K562 (cell line): ENCODE measurements around the gene COL9A3. TPM values are rescaled to one million over a fixed set of nuclear protein-coding genes. Genes with fewer than 3 reads are reported as not detected.

ENCODE experiments used
- ETV6 ChIP-seq, 3 experiments: fragments of 150-350 bp in 1 of 3; sonication (generic) in 1 of 3; formaldehyde crosslinking in 1 of 3; IDR thresholded peaks; 2 replicates each; pipeline versions ENCODE4 v1.6.1 to v1.8.0; 2014 to 2022; ENCODE audit warnings: borderline replicate concordance in 2 of 3, low read depth in 2 of 3, antibody characterized with exemption in 1 of 3, low read length in 1 of 3, mild to moderate bottlenecking in 1 of 3, missing genetic modification reagents in 1 of 3
- HDAC2 ChIP-seq: fragments of 450-650 bp; IDR thresholded peaks from 2 replicates; pipeline ENCODE4 v1.6.1; 2016; ENCODE audit warnings: mild to moderate bottlenecking
- HDAC3 ChIP-seq: fragments of 450-650 bp; IDR thresholded peaks from 2 replicates; pipeline ENCODE4 v1.6.1; 2018; ENCODE audit warnings: borderline replicate concordance, mild to moderate bottlenecking, moderate library complexity; ENCODE audit not compliant: partially characterized antibody
- KDM2B ChIP-seq: fragments of 250-450 bp; sonication (Bioruptor Pico); IDR thresholded peaks from 2 replicates; pipeline ENCODE4 v1.8.0; 2021; ENCODE audit warnings: mild to moderate bottlenecking, moderate library complexity
- KDM4B ChIP-seq, 2 experiments: fragments of 450-650 bp in 1 of 2; sonication (generic) in 1 of 2; IDR thresholded peaks; 2 replicates each; pipeline ENCODE4 v1.6.1; 2016 to 2017; ENCODE audit warnings: borderline replicate concordance in 2 of 2, antibody characterized with exemption in 1 of 2, low read depth in 1 of 2, mild to moderate bottlenecking in 1 of 2
- NFIC ChIP-seq: fragments of 450-650 bp; IDR thresholded peaks from 2 replicates; pipeline ENCODE4 v1.6.1; 2017; ENCODE audit warnings: mild to moderate bottlenecking, inconsistent platforms
- NONO ChIP-seq, 2 experiments: fragments of 200-400 bp in 1 of 2; fragments of 450-650 bp in 1 of 2; formaldehyde crosslinking in 1 of 2; IDR thresholded peaks; 2 replicates each; pipeline ENCODE4 v1.6.1; 2017; ENCODE audit warnings: low read depth in 2 of 2, mild to moderate bottlenecking in 2 of 2, moderate library complexity in 2 of 2, low read length in 1 of 2
- PHF8 ChIP-seq: fragments of 200-600 bp; sonication (generic); IDR thresholded peaks from 2 replicates; pipeline ENCODE4 v1.6.1; 2012; ENCODE audit warnings: mixed run types, mild to moderate bottlenecking, inconsistent platforms, low read length, moderate library complexity, borderline replicate concordance
- RBBP5 ChIP-seq: fragments of 200-600 bp; sonication (generic); IDR thresholded peaks from 2 replicates; pipeline ENCODE4 v1.6.1; 2012; ENCODE audit warnings: borderline replicate concordance, mild to moderate bottlenecking, low read length, control low read depth, inconsistent platforms; ENCODE audit not compliant: insufficient read depth, poor library complexity, severe bottlenecking
- SIX5 ChIP-seq, 2 experiments: IDR thresholded peaks; 2 replicates each; pipeline ENCODE4 v1.6.1; 2011; ENCODE audit warnings: low read length in 2 of 2, borderline replicate concordance in 1 of 2, low read depth in 1 of 2, mild to moderate bottlenecking in 1 of 2, moderate library complexity in 1 of 2; ENCODE audit not compliant: insufficient read depth in 1 of 2
- U2AF2 ChIP-seq: fragments of 200-400 bp; formaldehyde crosslinking; optimal IDR thresholded peaks from 2 replicates; pipeline ENCODE3; 2017; ENCODE audit warnings: low read depth, mild to moderate bottlenecking, low read length
- ZNF696 ChIP-seq: fragments of 250-450 bp; sonication (Bioruptor Pico); conservative IDR thresholded peaks from 2 replicates; pipeline ENCODE4 v1.4.0; 2020; ENCODE audit warnings: mild to moderate bottlenecking, moderate library complexity
- polyA plus RNA-seq, 8 experiments: library from polyadenylated mRNA; depleted of rRNA in 4 of 8; stranded (reverse) in 5 of 8; unstranded in 3 of 8; fragments of >200 nt; fragmentation: Nextera tagmentation in 2 of 8; fragmentation: Illumina TruSeq in 1 of 8; extraction: Ambion mirVana in 2 of 8; extraction: Trizol in 1 of 8; gene quantifications; 2 replicates each; pipeline versions ENCODE4 v1.2.1 to v1.2.3, GENCODE V29; 2011 to 2014; ENCODE audit warnings: inconsistent platforms in 1 of 8, missing spikeins in 1 of 8
- total RNA-seq, 7 experiments: library from RNA; depleted of rRNA in 6 of 7; stranded (reverse); fragments of >200 nt in 6 of 7; fragmentation: Illumina TruSeq in 2 of 7; extraction: Trizol in 2 of 7; gene quantifications; 2 replicates each; pipeline versions ENCODE4 v1.2.1 to v1.2.3, GENCODE V29; 2011 to 2021; ENCODE audit warnings: low replicate concordance in 1 of 7
- TF ChIP-seq, protein P1 (sequence below): sonication (generic); formaldehyde crosslinking; IDR thresholded peaks from 2 replicates; pipeline ENCODE4 v1.8.0; 2022; ENCODE audit warnings: mild to moderate bottlenecking, missing genetic modification reagents
- TF ChIP-seq, protein P2 (sequence below), 2 experiments: fragments of 200-800 bp in 1 of 2; sonication (Bioruptor generic) in 1 of 2; sonication (generic) in 1 of 2; formaldehyde crosslinking in 1 of 2; IDR thresholded peaks in 1 of 2; conservative IDR thresholded peaks in 1 of 2; 2 replicates each; pipeline versions ENCODE4 v1.5.0 to v1.6.1; 2016 to 2020; ENCODE audit warnings: missing compliant biosample characterization in 1 of 2, missing genetic modification characterization in 1 of 2, missing genetic modification reagents in 1 of 2
- TF ChIP-seq, protein P3 (sequence below): fragments of 450-650 bp; formaldehyde crosslinking; IDR thresholded peaks from 2 replicates; pipeline ENCODE4 v1.4.0; 2022; ENCODE audit warnings: missing genetic modification characterization
- TF ChIP-seq, protein P4 (sequence below): fragments of 250-450 bp; sonication (Bioruptor Pico); IDR thresholded peaks from 2 replicates; pipeline ENCODE4 v1.8.0; 2021; ENCODE audit warnings: borderline replicate concordance, mild to moderate bottlenecking, moderate library complexity; ENCODE audit not compliant: poor library complexity, severe bottlenecking

The COL9A3 gene
- total and polyA plus RNA-seq, 9 of the 15 experiments (the other 6 are each of a cell fraction or from before 2014, with no cell fraction given) = 0.14 to 3.6 (median 0.88) TPM; not detected in 1

DNA sequence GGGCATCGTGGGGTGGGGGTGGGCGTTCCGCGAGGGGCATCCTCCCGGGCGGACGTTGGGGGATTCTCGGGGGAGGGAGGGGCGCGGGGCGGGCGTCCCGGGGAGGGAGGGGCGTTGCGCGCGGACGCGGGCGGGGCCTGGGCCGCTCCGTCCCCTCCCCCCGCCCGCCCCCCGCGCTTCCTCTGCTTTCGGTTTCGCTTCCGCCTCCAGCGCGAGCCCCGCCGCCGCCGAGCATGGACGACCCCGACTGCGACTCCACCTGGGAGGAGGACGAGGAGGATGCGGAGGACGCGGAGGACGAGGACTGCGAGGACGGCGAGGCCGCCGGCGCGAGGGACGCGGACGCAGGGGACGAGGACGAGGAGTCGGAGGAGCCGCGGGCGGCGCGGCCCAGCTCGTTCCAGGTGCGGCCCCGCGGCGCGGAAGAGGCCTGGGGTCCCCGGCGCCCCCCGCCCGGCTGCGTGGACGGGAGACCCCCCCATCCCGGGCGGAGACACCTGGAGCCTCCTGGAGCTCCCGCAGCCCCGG, 12.2 kb upstream of the COL9A3 start, which contains the start of gene OGFR (continued):
- TF ChIP-seq, protein P1, sequence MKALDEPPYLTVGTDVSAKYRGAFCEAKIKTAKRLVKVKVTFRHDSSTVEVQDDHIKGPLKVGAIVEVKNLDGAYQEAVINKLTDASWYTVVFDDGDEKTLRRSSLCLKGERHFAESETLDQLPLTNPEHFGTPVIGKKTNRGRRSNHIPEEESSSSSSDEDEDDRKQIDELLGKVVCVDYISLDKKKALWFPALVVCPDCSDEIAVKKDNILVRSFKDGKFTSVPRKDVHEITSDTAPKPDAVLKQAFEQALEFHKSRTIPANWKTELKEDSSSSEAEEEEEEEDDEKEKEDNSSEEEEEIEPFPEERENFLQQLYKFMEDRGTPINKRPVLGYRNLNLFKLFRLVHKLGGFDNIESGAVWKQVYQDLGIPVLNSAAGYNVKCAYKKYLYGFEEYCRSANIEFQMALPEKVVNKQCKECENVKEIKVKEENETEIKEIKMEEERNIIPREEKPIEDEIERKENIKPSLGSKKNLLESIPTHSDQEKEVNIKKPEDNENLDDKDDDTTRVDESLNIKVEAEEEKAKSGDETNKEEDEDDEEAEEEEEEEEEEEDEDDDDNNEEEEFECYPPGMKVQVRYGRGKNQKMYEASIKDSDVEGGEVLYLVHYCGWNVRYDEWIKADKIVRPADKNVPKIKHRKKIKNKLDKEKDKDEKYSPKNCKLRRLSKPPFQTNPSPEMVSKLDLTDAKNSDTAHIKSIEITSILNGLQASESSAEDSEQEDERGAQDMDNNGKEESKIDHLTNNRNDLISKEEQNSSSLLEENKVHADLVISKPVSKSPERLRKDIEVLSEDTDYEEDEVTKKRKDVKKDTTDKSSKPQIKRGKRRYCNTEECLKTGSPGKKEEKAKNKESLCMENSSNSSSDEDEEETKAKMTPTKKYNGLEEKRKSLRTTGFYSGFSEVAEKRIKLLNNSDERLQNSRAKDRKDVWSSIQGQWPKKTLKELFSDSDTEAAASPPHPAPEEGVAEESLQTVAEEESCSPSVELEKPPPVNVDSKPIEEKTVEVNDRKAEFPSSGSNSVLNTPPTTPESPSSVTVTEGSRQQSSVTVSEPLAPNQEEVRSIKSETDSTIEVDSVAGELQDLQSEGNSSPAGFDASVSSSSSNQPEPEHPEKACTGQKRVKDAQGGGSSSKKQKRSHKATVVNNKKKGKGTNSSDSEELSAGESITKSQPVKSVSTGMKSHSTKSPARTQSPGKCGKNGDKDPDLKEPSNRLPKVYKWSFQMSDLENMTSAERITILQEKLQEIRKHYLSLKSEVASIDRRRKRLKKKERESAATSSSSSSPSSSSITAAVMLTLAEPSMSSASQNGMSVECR (CRISPR knock-in tag) = peak; percentile 75
- TF ChIP-seq NFIC (0 out of 2 replicates have a peak, but pooled peaks have one; percentile 9), KDM4B (IDR thresholded peaks at IDR 0.05; ENCODE audit: borderline replicate concordance in 2 of 2, low read depth in 1 of 2) (0 out of 4 replicates have a peak, but pooled peaks of 1 of the 2 experiments have one; percentile 41), NONO (IDR thresholded peaks at IDR 0.05; ENCODE audit: low read depth in 2 of 2, low read length in 1 of 2) (0 out of 4 replicates have a peak, but pooled peaks of 1 of the 2 experiments have one; percentile 28), SIX5 (IDR thresholded peaks at IDR 0.05; ENCODE audit: borderline replicate concordance in 1 of 2, insufficient read depth in 1 of 2, low read depth in 1 of 2, low read length in 2 of 2) (no peak), HDAC3 (no peak), PHF8 (peak; percentile 75; the same call in 1 of the 2 replicates), U2AF2 (no peak), ZNF696 (CRISPR knock-in tag) (no peak), KDM2B (CRISPR knock-in tag) (peak; percentile 53; the same call in 1 of the 2 replicates), HDAC2 (no peak), RBBP5 (peak; percentile 95), ETV6 (IDR thresholded peaks at IDR 0.05; ENCODE audit: borderline replicate concordance in 1 of 2, low read depth in 2 of 2, low read length in 1 of 2) (no peak), ETV6 (CRISPR knock-in tag; IDR thresholded peaks at IDR 0.05; ENCODE audit: borderline replicate concordance) (no peak)
- TF ChIP-seq, protein P2, sequence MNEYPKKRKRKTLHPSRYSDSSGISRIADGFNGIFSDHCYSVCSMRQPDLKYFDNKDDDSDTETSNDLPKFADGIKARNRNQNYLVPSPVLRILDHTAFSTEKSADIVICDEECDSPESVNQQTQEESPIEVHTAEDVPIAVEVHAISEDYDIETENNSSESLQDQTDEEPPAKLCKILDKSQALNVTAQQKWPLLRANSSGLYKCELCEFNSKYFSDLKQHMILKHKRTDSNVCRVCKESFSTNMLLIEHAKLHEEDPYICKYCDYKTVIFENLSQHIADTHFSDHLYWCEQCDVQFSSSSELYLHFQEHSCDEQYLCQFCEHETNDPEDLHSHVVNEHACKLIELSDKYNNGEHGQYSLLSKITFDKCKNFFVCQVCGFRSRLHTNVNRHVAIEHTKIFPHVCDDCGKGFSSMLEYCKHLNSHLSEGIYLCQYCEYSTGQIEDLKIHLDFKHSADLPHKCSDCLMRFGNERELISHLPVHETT (CRISPR knock-in tag; conservative IDR thresholded peaks at IDR 0.05 in 1 of 2, IDR thresholded peaks at IDR 0.05 in 1 of 2) = peak in 1 of 2 experiments; percentile 28; a peak in 1 of 4 replicates
- TF ChIP-seq, protein P3, sequence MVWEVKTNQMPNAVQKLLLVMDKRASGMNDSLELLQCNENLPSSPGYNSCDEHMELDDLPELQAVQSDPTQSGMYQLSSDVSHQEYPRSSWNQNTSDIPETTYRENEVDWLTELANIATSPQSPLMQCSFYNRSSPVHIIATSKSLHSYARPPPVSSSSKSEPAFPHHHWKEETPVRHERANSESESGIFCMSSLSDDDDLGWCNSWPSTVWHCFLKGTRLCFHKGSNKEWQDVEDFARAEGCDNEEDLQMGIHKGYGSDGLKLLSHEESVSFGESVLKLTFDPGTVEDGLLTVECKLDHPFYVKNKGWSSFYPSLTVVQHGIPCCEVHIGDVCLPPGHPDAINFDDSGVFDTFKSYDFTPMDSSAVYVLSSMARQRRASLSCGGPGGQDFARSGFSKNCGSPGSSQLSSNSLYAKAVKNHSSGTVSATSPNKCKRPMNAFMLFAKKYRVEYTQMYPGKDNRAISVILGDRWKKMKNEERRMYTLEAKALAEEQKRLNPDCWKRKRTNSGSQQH (CRISPR knock-in tag) = no peak
- TF ChIP-seq, protein P4, sequence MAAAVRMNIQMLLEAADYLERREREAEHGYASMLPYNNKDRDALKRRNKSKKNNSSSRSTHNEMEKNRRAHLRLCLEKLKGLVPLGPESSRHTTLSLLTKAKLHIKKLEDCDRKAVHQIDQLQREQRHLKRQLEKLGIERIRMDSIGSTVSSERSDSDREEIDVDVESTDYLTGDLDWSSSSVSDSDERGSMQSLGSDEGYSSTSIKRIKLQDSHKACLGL (CRISPR knock-in tag) = peak; percentile 34
